Osteoblast (primary cell): Measurements from ENCODE around the gene DOK4. TPM values are rescaled to one million over a fixed set of nuclear protein-coding genes. Genes with fewer than 3 reads are reported as not detected.

ENCODE experiments used
- DNase-seq: peaks from one replicate; pipeline ENCODE4 v3.0.0; 2011; ENCODE audit warnings: low spot score, mixed read lengths; ENCODE audit not compliant: insufficient read length; ENCODE audit errors: missing footprints
- H2AFZ ChIP-seq: 2 replicates; pipeline ENCODE4 v1.6.0; 2011; ENCODE audit warnings: mild to moderate bottlenecking, low read length
- H3K27ac ChIP-seq: 2 replicates; pipeline ENCODE4 v1.5.1; 2011; ENCODE audit warnings: mild to moderate bottlenecking, low read depth, low read length, moderate library complexity
- H3K27me3 ChIP-seq: 2 replicates; pipeline ENCODE4 v1.6.0; 2012; ENCODE audit warnings: mild to moderate bottlenecking, control low read depth, inconsistent platforms, low read length, moderate library complexity; ENCODE audit not compliant: insufficient read depth
- H3K36me3 ChIP-seq: 2 replicates; pipeline ENCODE4 v1.5.1; 2011; ENCODE audit warnings: mild to moderate bottlenecking, low read length, control low read depth, moderate library complexity; ENCODE audit not compliant: insufficient read depth
- H3K4me1 ChIP-seq: 2 replicates; pipeline ENCODE4 v1.5.1; 2011; ENCODE audit warnings: mild to moderate bottlenecking, low read length, control low read depth, moderate library complexity; ENCODE audit not compliant: insufficient read depth
- H3K4me2 ChIP-seq: 2 replicates; pipeline ENCODE4 v1.6.0; 2011; ENCODE audit warnings: mild to moderate bottlenecking, low read length; ENCODE audit not compliant: insufficient read depth
- H3K4me3 ChIP-seq: fragments of 200-600 bp; sonication (generic); 3 replicates; pipeline ENCODE4 v1.5.1; 2012; ENCODE audit warnings: mild to moderate bottlenecking, low read length, inconsistent platforms; ENCODE audit not compliant: insufficient read depth
- H3K79me2 ChIP-seq: 2 replicates; pipeline ENCODE4 v1.6.0; 2012; ENCODE audit warnings: mild to moderate bottlenecking, low read length, control low read depth, inconsistent platforms; ENCODE audit not compliant: insufficient read depth
- H3K9me3 ChIP-seq: 2 replicates; pipeline ENCODE4 v1.5.1; 2011; ENCODE audit warnings: low read depth, low read length, control low read depth
- H4K20me1 ChIP-seq: 2 replicates; pipeline ENCODE4 v1.6.0; 2012; ENCODE audit warnings: mild to moderate bottlenecking, low read length, control low read depth; ENCODE audit not compliant: insufficient read depth
- CTCF ChIP-seq: IDR thresholded peaks from 2 replicates; pipeline ENCODE4 v1.5.1; 2011; ENCODE audit warnings: mild to moderate bottlenecking, low read depth, low read length, moderate library complexity; ENCODE audit errors: extremely low read depth
- total RNA-seq: library from RNA; depleted of rRNA; stranded (reverse); fragments of >200 nt; gene quantifications from 2 replicates; pipeline ENCODE4 v1.2.3, GENCODE V29; 2012

Gene DOK4
- total RNA-seq, 1 donor = 29.0 TPM

- Histone ChIP-seq H3K4me1 (peaks cover 24% of the 10 kb centered on the region), H4K20me1 (peaks cover 35% of the 10 kb centered on the region)
- no peak for DNase-seq
These were observed 10.5 kb downstream of the DOK4 start for GRCh38 chr16:57475711-57476339.

GRCh38 chr16:57474671-57475661, 11.3 kb downstream of the DOK4 start:
- H3K9me3 ChIP-seq = no peaks in the 10 kb centered on the region
- peaks cover 45% of the 10 kb centered on the region for H3K36me3 ChIP-seq
- peaks cover 43% of the 10 kb centered on the region for H4K20me1 ChIP-seq
- no peaks in the 10 kb centered on the region for H3K27me3 ChIP-seq
- peaks cover 17% of the 10 kb centered on the region for H3K4me1 ChIP-seq
- no peak overlapping the region for H3K27ac ChIP-seq
- TF ChIP-seq CTCF = no peak
- no peak overlapping the region for H3K4me3 ChIP-seq
- DNase-seq = no peak
- H2AFZ ChIP-seq = no peak overlapping the region
- H3K4me2 ChIP-seq = no peak overlapping the region
- peaks cover 31% of the 10 kb centered on the region for H3K79me2 ChIP-seq

More at GRCh38 chr16:57475711-57476339, 10.5 kb downstream of the DOK4 start:
- peak; percentile 12 for TF ChIP-seq CTCF
- H3K36me3 ChIP-seq = peaks cover 37% of the 10 kb centered on the region
- no peak overlapping the region for H3K4me3 ChIP-seq
- H3K79me2 ChIP-seq = peaks cover 31% of the 10 kb centered on the region
- no peak overlapping the region for H3K27ac ChIP-seq
- H2AFZ ChIP-seq = no peak overlapping the region
- H3K27me3 ChIP-seq = no peaks in the 10 kb centered on the region
- H3K9me3 ChIP-seq = no peaks in the 10 kb centered on the region
- H3K4me2 ChIP-seq = no peak overlapping the region

GRCh38 chr16:57473906-57474305, 12.4 kb downstream of the DOK4 start:
- no peak overlapping the region for H2AFZ ChIP-seq
- peaks cover 7% of the 10 kb centered on the region for H3K4me1 ChIP-seq
- DNase-seq = no peak
- H3K9me3 ChIP-seq = no peaks in the 10 kb centered on the region
- no peak overlapping the region for H3K4me2 ChIP-seq
- no peak overlapping the region for H3K27ac ChIP-seq
- H3K4me3 ChIP-seq = no peak overlapping the region
- H4K20me1 ChIP-seq = peaks cover 53% of the 10 kb centered on the region
- no peak for TF ChIP-seq CTCF
- peaks cover 56% of the 10 kb centered on the region for H3K36me3 ChIP-seq
- peaks cover 25% of the 10 kb centered on the region for H3K79me2 ChIP-seq
- H3K27me3 ChIP-seq = no peaks in the 10 kb centered on the region
